Activated naive CD8-positive, alpha-beta T cell treated with anti-CD3 and anti-CD28 coated beads, Interleukin-2, amount 10 ng/mL, durations not matched to agents 7 days and 5 days (primary cell): Measurements from ENCODE around the gene OCIAD2. TPM values are rescaled to one million over a fixed set of nuclear protein-coding genes. Genes with fewer than 3 reads are reported as not detected.
"Not testable (repeated sequence)": the region's sequence is repeated elsewhere in the genome, so short reads cannot be mapped to it uniquely, and the experiment has no call there.

ENCODE experiments used
- ATAC-seq: fragments of 150-1000 bp; cut with Tn5 transposase; one replicate; pipeline ENCODE4 v1.10.0; 2021; ENCODE audit warnings: low read depth, moderate library complexity
- POLR2A ChIA-PET: fragments of 350-600 bp; sonication (Branson Sonifier 250); formaldehyde crosslinking; loops from one replicate; lab custom pipeline; 2021; ENCODE audit warnings: antibody characterized with exemption; lab: Charles Lee
- DNase-seq: peaks from one replicate; pipeline ENCODE4 v3.0.0; 2021
- H3K27ac Mint-ChIP-seq: one replicate; pipeline ENCODE4 v1.8.0; 2022; ENCODE audit warnings: mild to moderate bottlenecking, mixed read lengths
- H3K27me3 Mint-ChIP-seq: one replicate; pipeline ENCODE4 v1.8.0; 2022; ENCODE audit warnings: mild to moderate bottlenecking, moderate library complexity, mixed read lengths
- H3K36me3 Mint-ChIP-seq: one replicate; pipeline ENCODE4 v1.8.0; 2021; ENCODE audit warnings: mild to moderate bottlenecking, mixed read lengths
- H3K4me1 Mint-ChIP-seq: one replicate; pipeline ENCODE4 v1.8.0; 2021; ENCODE audit warnings: mixed read lengths
- H3K4me3 Mint-ChIP-seq: one replicate; pipeline ENCODE4 v1.8.0; 2022; ENCODE audit warnings: mild to moderate bottlenecking, moderate library complexity, mixed read lengths
- H3K9me3 Mint-ChIP-seq: one replicate; pipeline ENCODE4 v1.8.0; 2021; ENCODE audit warnings: mixed read lengths
- total RNA-seq, 2 experiments: library from RNA; stranded (reverse); gene quantifications; one replicate each; pipeline ENCODE4 v1.2.3, GENCODE V29; 2021

The OCIAD2 gene
- total RNA-seq, 2 experiments from 2014 or later, result 85.1 to 85.7 TPM

DNA sequence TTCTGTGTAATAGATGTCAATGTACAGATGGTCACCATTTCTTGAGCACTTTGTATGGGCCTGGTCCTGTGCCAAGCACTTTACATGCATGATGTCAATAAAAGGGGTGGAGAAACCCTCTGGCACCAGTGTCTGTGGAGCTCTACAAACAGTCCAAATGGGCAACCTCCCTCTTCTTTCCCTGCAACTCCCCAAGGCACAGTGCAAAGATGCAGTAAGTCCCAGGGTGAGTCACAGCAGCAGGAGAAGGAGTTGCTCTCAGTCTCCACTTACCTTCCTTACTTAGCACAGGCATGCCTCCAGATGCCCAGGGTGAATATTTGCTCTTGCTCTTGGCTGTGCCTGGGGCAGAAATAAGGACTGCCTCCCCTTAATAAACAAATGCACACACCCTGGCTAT, 4.3 kb downstream of the OCIAD2 start:
- Mint-ChIP-seq H3K27me3 (no peaks in the 10 kb centered on the region), H3K9me3 (no peaks in the 10 kb centered on the region), H3K36me3 (peaks cover 44% of the 10 kb centered on the region), H3K27ac (no peak overlapping the region), H3K4me3 (no peak overlapping the region), H3K4me1 (peaks cover 44% of the 10 kb centered on the region)
- POLR2A ChIA-PET, result no interaction called here
- ATAC-seq, result no peak
- DNase-seq, result no peak

DNA sequence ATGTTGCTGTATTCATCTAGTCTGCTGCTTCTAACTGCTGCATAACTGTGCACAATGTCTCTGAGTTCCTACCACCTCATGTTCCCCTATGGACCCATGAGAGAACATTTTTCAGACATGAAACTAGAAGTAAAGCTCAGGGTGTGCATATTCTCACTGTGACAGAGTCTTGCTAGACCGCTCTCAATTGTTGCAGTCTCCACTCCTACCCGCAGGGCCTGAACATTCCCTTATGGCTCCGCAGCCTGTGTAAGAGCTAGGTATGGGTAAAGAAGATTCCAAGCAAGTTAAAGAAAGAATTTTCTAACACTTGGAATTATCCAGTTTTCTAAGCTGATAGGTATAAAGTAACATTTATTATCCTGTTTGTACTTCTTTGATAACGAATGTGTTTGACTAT, 5.4 kb downstream of the OCIAD2 start:
- Mint-ChIP-seq H3K9me3 (no peaks in the 10 kb centered on the region), H3K4me1 (peaks cover 38% of the 10 kb centered on the region), H3K27me3 (no peaks in the 10 kb centered on the region), H3K36me3 (peaks cover 47% of the 10 kb centered on the region), H3K4me3 (no peak overlapping the region), H3K27ac (no peak overlapping the region)
- DNase-seq (no peak), ATAC-seq (no peak)
- POLR2A ChIA-PET, result interaction anchor here (1.0 kb wide), 1 partner anchor 33 kb away, joined by 3 read pairs; no protein-coding TSS in a partner anchor

DNA sequence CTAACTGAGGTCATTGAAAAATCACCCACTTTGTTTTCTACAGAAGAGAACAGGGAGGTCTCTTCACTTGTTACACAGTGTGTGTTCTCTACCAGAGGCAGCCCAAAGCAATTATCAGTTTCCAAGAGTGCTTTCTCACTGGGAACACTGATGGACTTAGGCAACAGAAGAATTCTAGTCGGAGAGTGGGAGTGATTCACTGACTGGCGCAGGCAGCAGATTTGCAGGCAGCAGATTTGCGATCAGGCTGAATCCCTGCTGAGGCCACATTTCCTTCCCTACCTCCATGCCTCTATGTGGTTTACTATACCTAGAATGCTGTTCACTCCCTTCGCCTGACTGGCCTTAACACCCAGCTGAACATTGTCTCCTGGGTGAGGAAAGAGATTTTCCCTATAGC, 6.6 kb downstream of the OCIAD2 start:
- POLR2A ChIA-PET, result no interaction called here

DNA sequence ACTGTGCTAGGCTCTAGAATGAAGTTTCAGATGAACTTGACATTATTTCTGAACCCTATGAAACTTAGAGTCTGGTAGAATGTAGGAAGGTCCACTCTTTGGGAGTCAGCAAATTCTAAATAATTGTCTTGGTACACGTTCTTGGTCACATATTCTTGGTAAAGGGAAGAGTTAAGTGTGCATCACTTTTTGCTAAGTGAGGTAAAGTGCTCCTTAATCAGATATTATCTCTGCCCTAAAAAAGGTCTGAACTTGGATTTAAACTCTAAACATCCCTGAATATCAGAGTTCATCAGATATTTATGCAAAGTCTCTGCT, 7.2 kb downstream of the OCIAD2 start:
- POLR2A ChIA-PET, result no interaction called here
- peaks cover 53% of the 10 kb centered on the region for H3K36me3 Mint-ChIP-seq
- no peak for DNase-seq
- no peaks in the 10 kb centered on the region for H3K27me3 Mint-ChIP-seq
- H3K4me1 Mint-ChIP-seq, result peaks cover 24% of the 10 kb centered on the region
- peak overlapping the region; percentile 28 for H3K4me3 Mint-ChIP-seq
- no peaks in the 10 kb centered on the region for H3K9me3 Mint-ChIP-seq
- H3K27ac Mint-ChIP-seq, result peak overlapping the region; percentile 41
- ATAC-seq, result no peak

More for the DNA sequence above, 6.6 kb downstream of the OCIAD2 start:
- Mint-ChIP-seq H3K4me3 (peak overlapping the region; percentile 28), H3K4me1 (peaks cover 29% of the 10 kb centered on the region), H3K27me3 (no peaks in the 10 kb centered on the region), H3K9me3 (no peaks in the 10 kb centered on the region), H3K27ac (peak overlapping the region; percentile 0), H3K36me3 (peaks cover 54% of the 10 kb centered on the region)
- ATAC-seq (no peak), DNase-seq (no peak)

DNA sequence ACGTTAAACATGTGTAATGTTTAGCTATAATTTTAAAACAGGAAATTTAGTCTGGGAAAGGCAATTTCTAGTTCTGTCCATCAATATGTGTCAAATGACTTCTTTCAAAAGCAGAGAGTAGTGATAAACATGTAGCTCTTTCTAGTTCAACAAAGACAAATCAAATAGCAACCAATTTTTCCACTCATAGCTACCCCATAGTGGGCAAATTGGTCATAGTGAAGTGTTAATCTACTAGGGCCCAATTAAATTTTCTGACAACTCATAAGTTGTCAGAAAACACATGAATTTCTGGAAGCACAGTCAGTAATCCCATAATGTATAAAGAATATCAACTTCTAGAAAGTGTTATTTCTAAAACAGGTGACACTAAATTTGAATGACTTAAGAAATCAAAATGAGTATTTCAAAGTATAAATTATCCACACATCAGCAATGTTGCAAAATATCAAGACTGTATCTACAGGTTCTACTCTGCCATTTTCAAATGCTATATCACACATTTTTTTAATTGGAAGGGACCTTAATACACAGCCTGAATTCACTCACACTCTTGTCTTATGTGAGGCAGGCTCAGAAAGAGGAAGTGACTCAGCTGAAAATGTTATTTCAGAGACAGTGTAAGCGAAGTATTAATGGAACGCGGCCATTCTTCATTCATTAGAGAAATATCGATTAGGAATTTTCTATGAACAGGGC, 7.7 kb downstream of the OCIAD2 start:
- Mint-ChIP-seq H3K27ac (peak overlapping the region; percentile 41), H3K36me3 (peaks cover 56% of the 10 kb centered on the region), H3K4me1 (peaks cover 21% of the 10 kb centered on the region), H3K4me3 (peak overlapping the region; percentile 28), H3K27me3 (no peaks in the 10 kb centered on the region), H3K9me3 (no peaks in the 10 kb centered on the region)
- DNase-seq (no peak), ATAC-seq (peak; percentile 45)
- POLR2A ChIA-PET, result no interaction called here

DNA sequence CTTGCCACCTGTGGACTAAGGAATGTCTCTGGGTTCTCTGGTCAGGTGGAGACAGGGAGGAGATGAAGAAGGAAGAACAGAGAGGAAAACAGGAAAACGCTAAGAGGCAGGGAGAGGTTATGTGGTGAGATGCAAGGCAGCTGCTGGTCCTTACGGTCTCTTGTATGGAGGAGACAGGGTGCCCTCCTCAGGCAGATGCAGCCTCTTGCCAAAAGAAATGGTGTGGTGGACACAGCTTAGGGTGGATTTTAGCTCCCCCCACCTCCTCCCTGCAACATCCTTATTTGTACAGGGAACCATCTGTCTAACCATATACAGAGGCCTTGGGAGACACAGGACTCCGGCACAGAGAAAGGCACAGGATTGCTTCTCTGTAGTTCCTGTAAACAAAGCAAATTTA, 9.7 kb downstream of the OCIAD2 start:
- Mint-ChIP-seq H3K4me1 (peaks cover 18% of the 10 kb centered on the region), H3K4me3 (no peak overlapping the region), H3K27ac (no peak overlapping the region), H3K27me3 (no peaks in the 10 kb centered on the region), H3K36me3 (peaks cover 59% of the 10 kb centered on the region), H3K9me3 (no peaks in the 10 kb centered on the region)
- DNase-seq, result no peak
- ATAC-seq, result no peak
- POLR2A ChIA-PET, result no interaction called here

DNA sequence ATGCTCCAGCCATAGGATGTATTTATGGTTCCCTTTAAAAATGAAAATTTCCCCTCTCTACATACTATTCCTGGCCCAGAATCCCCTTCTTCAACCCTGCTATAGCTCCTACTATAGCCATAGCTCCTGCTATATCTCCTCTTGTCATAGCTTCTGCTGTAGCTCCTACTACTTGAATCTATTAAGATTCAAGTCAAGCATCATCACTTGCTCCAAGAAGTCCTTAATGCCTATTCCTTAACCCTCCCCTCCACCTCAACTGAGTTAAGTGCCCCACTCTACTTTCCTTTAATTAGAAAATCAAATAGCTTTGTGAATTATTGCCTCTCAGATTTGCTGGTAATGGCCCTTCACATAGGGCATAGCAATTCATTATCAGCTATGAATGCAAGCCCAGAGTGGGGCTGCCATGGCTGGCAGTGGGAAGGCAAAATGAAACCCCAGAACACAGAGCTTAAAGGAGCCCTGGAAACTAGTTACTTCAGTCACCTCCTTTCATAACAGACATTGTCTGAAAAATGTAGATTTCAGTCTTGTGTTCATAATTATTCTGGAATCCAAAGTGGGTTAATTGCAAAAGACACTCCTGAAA, 15.4 kb downstream of the OCIAD2 start:
- POLR2A ChIA-PET, result no interaction called here
- H3K4me3 Mint-ChIP-seq, result no peak overlapping the region
- no peak for DNase-seq
- ATAC-seq, result no peak
- no peak overlapping the region for H3K27ac Mint-ChIP-seq
- H3K9me3 Mint-ChIP-seq, result peaks cover 14% of the 10 kb centered on the region
- no peaks in the 10 kb centered on the region for H3K27me3 Mint-ChIP-seq
- H3K36me3 Mint-ChIP-seq, result peaks cover 71% of the 10 kb centered on the region
- no peaks in the 10 kb centered on the region for H3K4me1 Mint-ChIP-seq

DNA sequence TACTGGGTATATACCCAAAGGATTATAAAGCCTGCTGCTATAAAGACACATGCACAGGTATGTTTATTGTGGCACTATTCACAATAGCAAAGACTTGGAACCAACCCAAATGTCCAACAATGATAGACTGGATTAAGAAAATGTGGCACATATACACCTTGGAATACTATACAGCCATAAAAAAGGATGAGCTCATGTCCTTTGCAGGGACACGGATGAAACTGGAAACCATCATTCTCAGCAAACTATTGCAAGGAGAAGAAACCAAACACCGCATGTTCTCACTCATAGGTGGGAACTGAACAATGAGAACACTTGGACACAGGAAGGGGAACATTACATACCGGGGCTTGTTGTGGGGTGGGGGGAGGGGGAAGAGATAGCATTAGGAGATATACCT, 16.8 kb downstream of the OCIAD2 start:
- H3K27me3 Mint-ChIP-seq, H3K27ac Mint-ChIP-seq, ATAC-seq, H3K4me3 Mint-ChIP-seq, DNase-seq, H3K4me1 Mint-ChIP-seq, POLR2A ChIA-PET: not testable (repeated sequence)
- Mint-ChIP-seq H3K9me3 (peaks cover 14% of the 10 kb centered on the region), H3K36me3 (peaks cover 60% of the 10 kb centered on the region)

DNA sequence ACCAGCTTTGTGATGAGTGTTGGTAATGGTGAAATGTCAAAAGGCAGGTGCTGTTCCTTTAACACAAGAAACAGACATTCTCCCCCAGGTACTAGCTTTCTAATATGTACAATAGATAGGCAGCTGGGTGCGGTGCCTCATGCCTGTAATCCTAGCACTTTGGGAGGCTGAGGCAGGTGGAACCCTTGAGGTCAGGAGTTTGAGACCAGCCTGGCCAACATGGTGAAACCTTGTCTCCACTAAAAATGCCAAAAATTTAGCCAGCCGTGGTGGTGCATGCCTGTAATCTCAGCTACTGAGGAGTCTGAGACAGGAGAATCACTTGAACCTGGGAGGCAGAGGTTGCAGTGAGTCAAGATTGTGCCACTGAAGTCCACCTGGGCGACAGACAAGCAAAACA, 24.9 kb downstream of the OCIAD2 start:
- H3K36me3 Mint-ChIP-seq, H3K9me3 Mint-ChIP-seq, ATAC-seq, H3K27me3 Mint-ChIP-seq, DNase-seq, H3K4me1 Mint-ChIP-seq, H3K27ac Mint-ChIP-seq, H3K4me3 Mint-ChIP-seq, POLR2A ChIA-PET: not testable (repeated sequence)

DNA sequence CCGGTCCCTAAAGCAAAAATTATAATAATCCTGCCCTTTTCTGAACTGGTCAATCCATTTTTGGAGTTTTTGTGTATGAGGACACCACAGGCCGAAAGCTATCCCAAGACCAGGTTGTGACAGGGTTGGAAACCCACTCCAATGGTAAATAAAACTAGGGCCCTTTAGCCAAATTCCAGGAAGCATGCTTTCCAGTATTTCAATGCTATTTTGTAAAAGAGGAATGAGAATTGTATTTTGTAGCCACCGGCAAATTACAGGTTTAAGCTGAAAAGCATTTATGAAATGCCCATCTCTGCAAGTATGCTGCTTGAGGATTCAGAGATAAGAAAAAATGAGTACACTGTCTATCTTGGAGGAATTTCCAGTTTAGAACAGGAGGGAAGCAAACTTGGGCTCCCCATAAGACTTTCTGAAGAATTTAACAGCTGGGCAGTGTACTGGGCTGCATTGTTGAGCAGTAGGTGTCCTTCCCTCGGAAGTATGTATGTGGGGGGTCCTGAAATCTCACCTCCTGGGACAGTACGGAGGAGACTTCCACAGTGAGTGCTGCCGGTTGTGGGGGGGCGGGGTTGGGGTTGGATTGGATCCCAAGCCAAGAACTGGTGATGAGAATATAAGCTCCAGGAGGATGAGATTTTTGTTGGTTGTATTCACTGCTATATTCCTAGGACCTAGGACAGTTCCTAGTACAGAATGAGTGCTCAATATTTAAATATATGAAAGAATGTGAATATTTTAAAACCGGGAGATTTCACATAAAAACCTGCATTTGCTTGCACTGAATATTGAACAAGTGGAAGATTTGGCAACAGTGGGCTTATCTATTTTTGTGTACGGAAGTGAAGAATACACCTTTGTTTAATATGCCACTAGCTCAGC, 26.8 kb downstream of the OCIAD2 start:
- ATAC-seq (no peak), DNase-seq (no peak)
- POLR2A ChIA-PET, result no interaction called here
- no peak overlapping the region for H3K27ac Mint-ChIP-seq
- H3K4me1 Mint-ChIP-seq, result peaks cover 1% of the 10 kb centered on the region
- peaks cover 6% of the 10 kb centered on the region for H3K36me3 Mint-ChIP-seq
- H3K4me3 Mint-ChIP-seq, result no peak overlapping the region
- H3K9me3 Mint-ChIP-seq, result peaks cover 1% of the 10 kb centered on the region
- no peaks in the 10 kb centered on the region for H3K27me3 Mint-ChIP-seq

DNA sequence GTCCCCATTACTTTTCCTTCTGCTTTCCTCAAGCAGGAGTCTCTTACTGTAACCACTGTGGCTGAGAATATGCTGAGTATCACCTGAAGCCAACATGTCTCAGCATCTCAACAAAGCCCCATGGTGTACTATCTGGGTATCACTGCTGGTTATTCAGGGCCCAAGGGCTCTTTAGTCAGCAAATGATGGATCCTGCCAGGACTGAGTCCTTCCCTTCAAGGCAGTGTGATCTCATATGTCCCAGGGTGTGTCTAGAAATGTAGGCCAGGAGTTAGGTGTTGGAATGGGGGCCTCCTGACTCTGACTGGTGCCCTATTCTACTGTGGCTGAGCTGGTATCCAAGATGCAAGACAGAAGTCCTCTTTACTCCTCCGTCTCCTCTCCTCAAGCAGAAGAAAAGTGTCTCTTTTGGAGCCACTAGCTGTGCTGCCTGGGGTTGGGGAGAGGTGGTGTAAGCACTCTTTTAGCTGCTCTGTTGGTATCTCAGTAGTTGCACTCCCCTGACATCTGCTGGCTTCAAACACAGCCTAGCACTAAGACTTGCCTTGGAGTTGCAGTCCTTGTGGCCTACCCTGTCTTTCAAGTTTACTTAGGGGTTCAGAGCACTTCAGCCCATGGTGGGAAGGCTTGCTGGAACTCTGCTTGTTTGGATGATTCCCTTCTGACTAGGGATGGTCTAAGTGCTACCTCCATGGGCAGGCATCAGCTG, 28.6 kb downstream of the OCIAD2 start:
- H3K27ac Mint-ChIP-seq, result no peak overlapping the region

DNA sequence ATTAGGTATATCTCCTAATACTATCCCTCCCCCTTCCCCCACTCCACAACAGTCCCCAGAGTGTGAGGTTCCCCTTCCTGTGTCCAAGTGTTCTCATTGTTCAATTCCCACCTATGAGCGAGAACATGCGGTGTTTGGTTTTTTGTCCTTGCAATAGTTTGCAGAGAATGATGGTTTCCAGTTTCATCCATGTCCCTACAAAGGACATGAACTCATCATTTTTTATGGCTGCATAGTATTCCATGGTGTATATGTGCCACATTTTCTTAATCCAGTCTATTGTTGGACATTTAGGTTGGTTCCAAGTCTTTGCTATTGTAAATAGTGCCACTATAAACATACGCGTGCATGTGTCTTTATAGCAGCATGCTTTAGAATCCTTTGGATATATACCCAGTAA, 41.9 kb downstream of the OCIAD2 start:
- H3K27ac Mint-ChIP-seq, H3K27me3 Mint-ChIP-seq, POLR2A ChIA-PET: not testable (repeated sequence)

More for the DNA sequence above, 28.6 kb downstream of the OCIAD2 start:
- H3K36me3 Mint-ChIP-seq, result peaks cover 5% of the 10 kb centered on the region
- DNase-seq (no peak), ATAC-seq (no peak)
- H3K9me3 Mint-ChIP-seq, result peaks cover 3% of the 10 kb centered on the region
- H3K27me3 Mint-ChIP-seq, result no peaks in the 10 kb centered on the region
- H3K4me1 Mint-ChIP-seq, result peaks cover 1% of the 10 kb centered on the region
- H3K4me3 Mint-ChIP-seq, result no peak overlapping the region
- POLR2A ChIA-PET, result no interaction called here

DNA sequence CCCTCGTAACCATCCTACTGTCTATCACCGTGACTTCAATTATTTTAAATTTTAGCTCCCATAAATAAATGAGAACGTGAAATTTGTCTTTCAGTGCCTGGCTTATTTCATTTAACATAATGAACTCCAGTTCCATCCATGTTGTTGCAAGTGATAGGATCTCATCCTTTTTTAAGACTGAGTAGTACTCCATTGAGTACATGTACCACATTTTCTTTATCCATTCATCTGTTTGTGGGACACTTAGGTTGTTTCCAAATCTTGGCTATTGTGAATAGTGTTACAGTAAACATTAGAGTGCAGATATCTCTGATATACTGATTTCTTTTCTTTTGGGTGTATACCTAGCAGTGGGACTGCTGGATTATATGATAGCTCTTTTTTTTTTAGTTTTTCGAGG, 42.8 kb downstream of the OCIAD2 start:
- peaks cover 11% of the 10 kb centered on the region for H3K9me3 Mint-ChIP-seq
- no peak overlapping the region for H3K4me3 Mint-ChIP-seq
- H3K36me3 Mint-ChIP-seq, result peaks cover 15% of the 10 kb centered on the region
- no peaks in the 10 kb centered on the region for H3K27me3 Mint-ChIP-seq
- DNase-seq, result no peak
- H3K4me1 Mint-ChIP-seq, result no peaks in the 10 kb centered on the region
- no peak for ATAC-seq
- no peak overlapping the region for H3K27ac Mint-ChIP-seq
- POLR2A ChIA-PET, result no interaction called here

More for the DNA sequence above, 41.9 kb downstream of the OCIAD2 start:
- Mint-ChIP-seq H3K9me3 (peaks cover 11% of the 10 kb centered on the region), H3K36me3 (peaks cover 17% of the 10 kb centered on the region)
- not testable (repeated sequence) for DNase-seq, H3K4me3 Mint-ChIP-seq, H3K4me1 Mint-ChIP-seq, ATAC-seq
